H1 (cell line): Measurements from ENCODE around the gene SLC66A1. TPM values are rescaled to one million over a fixed set of nuclear protein-coding genes. Genes with fewer than 3 reads are reported as not detected.

Experiments used
- CTCF ChIA-PET: fragments of 300-600 bp; sonication (Branson Sonifier 250); formaldehyde crosslinking; loops from one replicate; lab custom pipeline; 2021; ENCODE audit not compliant: partially characterized antibody; lab: Charles Lee
- POLR2A ChIA-PET: fragments of 300-600 bp; sonication (Branson Sonifier 250); formaldehyde crosslinking; loops from one replicate; lab custom pipeline; 2021; ENCODE audit warnings: inconsistent platforms; ENCODE audit not compliant: partially characterized antibody; lab: Charles Lee
- DNase-seq, 2 experiments: peaks; one replicate each; pipeline versions ENCODE4 v3.0.0 to v3.0.0-alpha.2; 2010 to 2022; ENCODE audit warnings: low spot score in 2 of 2, low read depth in 1 of 2, mixed read lengths in 1 of 2
- FAIRE-seq: peaks from 2 replicates; lab custom pipeline; 2011; peaks lifted over from hg19 to GRCh38; lab: Jason Lieb, UNC
- H2AFZ ChIP-seq: 2 replicates; pipeline ENCODE4 v1.8.1; 2012; ENCODE audit warnings: low read length, inconsistent platforms
- H2AK5ac ChIP-seq: 2 replicates; pipeline ENCODE4 v1.6.1; 2013; ENCODE audit warnings: low read depth, low read length
- H2BK120ac ChIP-seq: replicated peaks from 2 replicates; pipeline ENCODE3; 2013; ENCODE audit warnings: low read depth, low read length, inconsistent platforms
- H2BK12ac ChIP-seq: 2 replicates; pipeline ENCODE4 v1.6.1; 2013; ENCODE audit warnings: low read depth, low read length
- H2BK15ac ChIP-seq: 2 replicates; pipeline ENCODE4 v1.6.1; 2013; ENCODE audit warnings: low read length
- H2BK20ac ChIP-seq: 2 replicates; pipeline ENCODE4 v1.6.1; 2013; ENCODE audit warnings: low read length
- H2BK5ac ChIP-seq: 2 replicates; pipeline ENCODE4 v1.6.1; 2013; ENCODE audit warnings: low read depth, low read length
- H3K14ac ChIP-seq: 2 replicates; pipeline ENCODE4 v1.6.1; 2013; ENCODE audit warnings: inconsistent platforms; ENCODE audit not compliant: insufficient read length
- H3K18ac ChIP-seq: 2 replicates; pipeline ENCODE4 v1.6.1; 2013; ENCODE audit warnings: low read length; ENCODE audit errors: extremely low read depth
- H3K23ac ChIP-seq: 2 replicates; pipeline ENCODE4 v1.6.1; 2013; ENCODE audit warnings: inconsistent platforms; ENCODE audit not compliant: insufficient read length
- H3K23me2 ChIP-seq: 2 replicates; pipeline ENCODE4 v1.6.1; 2013; ENCODE audit warnings: low read depth, low read length
- H3K27ac ChIP-seq: 2 replicates; pipeline ENCODE4 v1.6.1; 2011; ENCODE audit warnings: low read depth, low read length, inconsistent platforms
- H3K27me3 ChIP-seq, 4 experiments: replicated peaks in 1 of 4; 1 replicate in 1 of 4; 2 replicates in 3 of 4; pipeline versions ENCODE4 v1.6.1 to v1.8.1; 2011 to 2013; ENCODE audit warnings: low read length in 3 of 4, mild to moderate bottlenecking in 3 of 4, inconsistent platforms in 2 of 4, mixed read lengths in 2 of 4, moderate library complexity in 1 of 4; ENCODE audit not compliant: control insufficient read depth in 3 of 4, insufficient read depth in 3 of 4; ENCODE audit errors: extremely low read depth in 1 of 4
- H3K36me3 ChIP-seq, 4 experiments: 2 replicates each; pipeline versions ENCODE4 v1.6.1 to v1.8.1; 2011 to 2013; ENCODE audit warnings: mild to moderate bottlenecking in 4 of 4, low read length in 3 of 4, moderate library complexity in 2 of 4, control low read depth in 1 of 4, inconsistent platforms in 1 of 4; ENCODE audit not compliant: insufficient read depth in 4 of 4, control insufficient read depth in 2 of 4
- H3K4ac ChIP-seq: replicated peaks from 2 replicates; pipeline ENCODE3; 2013; ENCODE audit warnings: low read length, low read depth, mixed read lengths, inconsistent platforms; ENCODE audit not compliant: insufficient read length
- H3K4me1 ChIP-seq, 4 experiments: replicated peaks in 1 of 4; 1 replicate in 1 of 4; 2 replicates in 3 of 4; pipeline versions ENCODE4 v1.6.1 to v1.8.1; 2011 to 2013; ENCODE audit warnings: low read length in 3 of 4, inconsistent platforms in 2 of 4, mixed read lengths in 1 of 4; ENCODE audit not compliant: insufficient read depth in 4 of 4, control insufficient read depth in 3 of 4
- H3K4me2 ChIP-seq, 2 experiments: 2 replicates each; pipeline versions ENCODE4 v1.6.1 to v1.8.1; 2011 to 2013; ENCODE audit warnings: low read depth in 2 of 2, low read length in 2 of 2, control low read depth in 1 of 2, inconsistent platforms in 1 of 2, mild to moderate bottlenecking in 1 of 2; ENCODE audit not compliant: insufficient read depth in 1 of 2
- H3K4me3 ChIP-seq, 4 experiments: fragments of 200-600, 300-600 bp in 1 of 4; sonication (generic), shearing (Covaris generic), sonication (Bioruptor Twin) in 1 of 4; 2 replicates each; pipeline versions ENCODE4 v1.5.1 to v1.8.1; 2011 to 2016; ENCODE audit warnings: low read length in 4 of 4, low read depth in 3 of 4, control low read depth in 2 of 4, inconsistent platforms in 2 of 4, mild to moderate bottlenecking in 2 of 4, mixed read lengths in 1 of 4, moderate library complexity in 1 of 4; ENCODE audit not compliant: insufficient read depth in 2 of 4; ENCODE audit errors: extremely low read depth in 1 of 4
- H3K56ac ChIP-seq: replicated peaks from 2 replicates; pipeline ENCODE3; 2013; ENCODE audit warnings: low read depth, mild to moderate bottlenecking, mixed read lengths, low read length, inconsistent platforms; ENCODE audit not compliant: insufficient read length
- H3K79me1 ChIP-seq: 2 replicates; pipeline ENCODE4 v1.6.1; 2013; ENCODE audit warnings: low read depth, low read length, control low read depth
- H3K79me2 ChIP-seq, 2 experiments: 2 replicates each; pipeline versions ENCODE4 v1.6.1 to v1.8.1; 2012 to 2013; ENCODE audit warnings: low read length in 2 of 2, mild to moderate bottlenecking in 2 of 2, inconsistent platforms in 1 of 2; ENCODE audit not compliant: insufficient read depth in 2 of 2, control insufficient read depth in 1 of 2
- H3K9ac ChIP-seq, 4 experiments: replicated peaks in 1 of 4; 1 replicate in 1 of 4; 2 replicates in 3 of 4; pipeline versions ENCODE4 v1.6.1 to v1.8.1; 2011 to 2013; ENCODE audit warnings: low read depth in 3 of 4, low read length in 3 of 4, control low read depth in 2 of 4, mild to moderate bottlenecking in 2 of 4, moderate library complexity in 2 of 4, inconsistent platforms in 1 of 4; ENCODE audit errors: extremely low read depth in 1 of 4
- H3K9me3 ChIP-seq, 2 experiments: 2 replicates each; pipeline versions ENCODE4 v1.6.1 to v1.8.1; 2012 to 2013; ENCODE audit warnings: mild to moderate bottlenecking in 2 of 2, moderate library complexity in 2 of 2, control low read depth in 1 of 2, inconsistent platforms in 1 of 2, low read depth in 1 of 2, low read length in 1 of 2, mixed read lengths in 1 of 2; ENCODE audit not compliant: insufficient read depth in 2 of 2
- H4K20me1 ChIP-seq, 2 experiments: replicated peaks in 1 of 2; 2 replicates each; pipeline versions ENCODE3 to v1.8.1; 2011 to 2013; ENCODE audit warnings: inconsistent platforms in 2 of 2, low read length in 2 of 2, mild to moderate bottlenecking in 1 of 2; ENCODE audit not compliant: insufficient read depth in 2 of 2, control insufficient read depth in 1 of 2
- H4K5ac ChIP-seq: 2 replicates; pipeline ENCODE4 v1.6.1; 2013; ENCODE audit warnings: low read length, low read depth, mixed read lengths, inconsistent platforms; ENCODE audit not compliant: insufficient read length
- H4K8ac ChIP-seq: 2 replicates; pipeline ENCODE4 v1.8.0; 2013; ENCODE audit warnings: mild to moderate bottlenecking, moderate library complexity, low read length, inconsistent platforms; ENCODE audit not compliant: insufficient read depth; ENCODE audit errors: extremely low read depth
- H4K91ac ChIP-seq: replicated peaks from 2 replicates; pipeline ENCODE3; 2013; ENCODE audit warnings: low read length, mixed read lengths, inconsistent platforms; ENCODE audit not compliant: insufficient read length
- BACH1 ChIP-seq: IDR thresholded peaks from 2 replicates; pipeline ENCODE4 v1.6.1; 2012; ENCODE audit warnings: low read length, improper control_type of control experiment
- CBX5 ChIP-seq: fragments of 300-800, 300-1000 bp; sonication (generic); IDR thresholded peaks from 2 replicates; pipeline ENCODE4 v1.7.1; 2016; ENCODE audit warnings: antibody characterized with exemption, low read length, low read depth
- CHD1 ChIP-seq: IDR thresholded peaks from 2 replicates; pipeline ENCODE4 v1.6.1; 2012; ENCODE audit warnings: low read depth, low read length, improper control_type of control experiment
- EGR1 ChIP-seq: IDR thresholded peaks from 2 replicates; pipeline ENCODE4 v1.6.1; 2011; ENCODE audit warnings: low read depth, low read length, borderline replicate concordance
- GABPA ChIP-seq: IDR thresholded peaks from 2 replicates; pipeline ENCODE4 v1.6.1; 2011; ENCODE audit warnings: mild to moderate bottlenecking, low read length, moderate library complexity, borderline replicate concordance; ENCODE audit not compliant: insufficient read depth
- HDAC6 ChIP-seq: IDR thresholded peaks from one replicate; pipeline ENCODE4 v1.7.1; 2012; ENCODE audit warnings: low read depth, mild to moderate bottlenecking, inconsistent platforms, low read length, moderate library complexity
- JUN ChIP-seq: IDR thresholded peaks from 2 replicates; pipeline ENCODE4 v1.6.1; 2011; ENCODE audit warnings: low read depth, mild to moderate bottlenecking, improper control_type of control experiment, low read length
- NANOG ChIP-seq: IDR thresholded peaks from 2 replicates; pipeline ENCODE4 v1.6.1; 2011; ENCODE audit warnings: low read length, low read depth, mild to moderate bottlenecking, inconsistent platforms; ENCODE audit not compliant: insufficient read depth, poor library complexity, severe bottlenecking
- RBBP5 ChIP-seq: IDR thresholded peaks from 2 replicates; pipeline ENCODE4 v1.7.1; 2012; ENCODE audit warnings: low read depth, mild to moderate bottlenecking, inconsistent platforms, low read length, moderate library complexity, borderline replicate concordance
- RFX5 ChIP-seq: IDR thresholded peaks from 2 replicates; pipeline ENCODE4 v1.6.1; 2011; ENCODE audit warnings: low read depth, low read length, improper control_type of control experiment, borderline replicate concordance
- RXRA ChIP-seq: IDR thresholded peaks from 2 replicates; pipeline ENCODE4 v1.6.1; 2011; ENCODE audit warnings: low read depth, mild to moderate bottlenecking, low read length, moderate library complexity; ENCODE audit not compliant: insufficient read depth
- SP2 ChIP-seq: IDR thresholded peaks from 2 replicates; pipeline ENCODE4 v1.6.1; 2012; ENCODE audit warnings: mild to moderate bottlenecking, low read length, inconsistent platforms
- TAF1 ChIP-seq: IDR thresholded peaks from 2 replicates; pipeline ENCODE4 v1.6.1; 2011; ENCODE audit warnings: mild to moderate bottlenecking, low read depth, low read length
- TEAD4 ChIP-seq: IDR thresholded peaks from 2 replicates; pipeline ENCODE4 v1.6.1; 2012; ENCODE audit warnings: low read depth, low read length, inconsistent platforms, mixed read lengths
- WGBS, 2 experiments: shearing (Covaris generic) in 1 of 2; methylation state at CpG; one replicate each; pipeline versions ENCODE4 v1.1.6 to v1.1.7; 2013 to 2015; ENCODE audit warnings: low lambda C conversion rate in 2 of 2, mixed read lengths in 2 of 2, inconsistent platforms in 1 of 2, low coverage in 1 of 2, missing lambda C conversion rate in 1 of 2; ENCODE audit not compliant: insufficient replicate concordance in 2 of 2, insufficient coverage in 1 of 2, insufficient read length in 1 of 2; ENCODE audit errors: extremely low coverage in 1 of 2, missing lambda C conversion rate in 1 of 2; 5-methylcytosine and 5-hydroxymethylcytosine counted together
- polyA plus RNA-seq, 7 experiments: library from polyadenylated mRNA; depleted of rRNA in 3 of 7; stranded (reverse) in 5 of 7; unstranded in 2 of 7; fragments of >200 nt in 5 of 7; fragments of 200-250 nt in 2 of 7; gene quantifications; 1 replicate in 5 of 7; 2 replicates in 1 of 7; 4 replicates in 1 of 7; pipeline versions ENCODE4 v1.2.1 to v1.2.3, GENCODE V29; 2011 to 2013; ENCODE audit warnings: missing spikeins in 2 of 7, mixed read lengths in 2 of 7
- total RNA-seq: library from RNA; stranded (reverse); fragmentation: NEBNext Ultra II Directional; extraction: Animal tissue kit (Norgen Biotek cat#: 25700); gene quantifications from 2 replicates; pipeline ENCODE4 v1.2.1, GENCODE V29; 2021

SLC66A1 gene
- total and polyA plus RNA-seq, 2 of the 8 experiments (the other 6 are each of a cell fraction or from before 2014, with no cell fraction given), result 16.8 to 27.9 TPM

DNA sequence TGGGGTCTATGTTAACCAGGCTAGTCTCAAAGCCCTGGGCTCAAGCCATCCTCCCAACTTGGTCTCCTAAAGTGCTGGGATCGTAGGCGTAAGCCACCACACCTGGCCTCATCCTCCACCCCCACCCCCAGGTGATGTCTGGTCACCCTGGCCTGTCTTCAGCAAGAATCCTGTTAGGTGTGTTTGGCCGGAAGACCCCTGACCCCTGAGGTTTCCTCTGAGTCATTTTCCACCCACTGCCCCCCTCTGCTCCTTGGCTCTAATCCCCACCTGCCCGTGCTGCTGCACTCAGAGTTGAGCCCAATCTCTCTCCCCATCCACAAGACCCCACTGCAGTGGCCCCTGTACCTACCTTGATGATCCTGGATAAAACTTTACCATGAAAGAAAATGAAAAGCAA is 25.2 kb downstream of the SLC66A1 start:
- Histone ChIP-seq H3K36me3 (no peaks in the 10 kb centered on the region; a peak in 2 of 8 replicates), H3K27ac (no peak overlapping the region), H4K8ac (peak overlapping the region; percentile 72; the same call in 1 of the 2 replicates), H3K27me3 (no peaks in the 10 kb centered on the region), H2BK5ac (peak overlapping the region; percentile 89), H3K79me1 (no peaks in the 10 kb centered on the region), H3K9me3 (no peaks in the 10 kb centered on the region), H2BK20ac (no peak overlapping the region), H3K4me3 (no peak overlapping the region), H3K4me1 (peaks cover 0 to 15% (median 10%) of the 10 kb centered on the region in 4 experiments; a peak in 5 of 7 replicates), H3K23me2 (peaks cover 2% of the 10 kb centered on the region; the same call in 1 of the 2 replicates), H3K14ac (no peak overlapping the region), H3K56ac (no peak overlapping the region), H3K4ac (no peak overlapping the region), H3K23ac (no peak overlapping the region), H3K18ac (no peak overlapping the region), H2AFZ (no peak overlapping the region), H4K20me1 (peaks cover 5 to 7% of the 10 kb centered on the region in 2 experiments), H2BK120ac (no peak overlapping the region), H3K9ac (no peak overlapping the region), H4K5ac (no peak overlapping the region), H4K91ac (no peak overlapping the region), H2BK15ac (no peak overlapping the region), H2AK5ac (peak overlapping the region; percentile 83; the same call in 1 of the 2 replicates), H3K4me2 (no peak overlapping the region), H3K79me2 (no peaks in the 10 kb centered on the region), H2BK12ac (no peak overlapping the region; the same call in 1 of the 2 replicates)
- POLR2A ChIA-PET, result interaction anchor here (0.7 to 13.3 kb wide), 6 partner anchors 10 to 312 kb away, joined by 3 to 143 read pairs (median 4); partner anchors contain the start of genes AKR7A2, EMC1, MRTO4 and SLC66A1
- CTCF ChIA-PET, result interaction anchor here (0.6 to 4.1 kb wide), 7 partner anchors 12 to 350 kb away, joined by 3 to 25 read pairs (median 4); no protein-coding TSS in a partner anchor
- DNase-seq (no peak), FAIRE-seq (no peak)
- WGBS, 2 experiments, result 98% methylated on average over 4 of the region's 4 CpGs; no CpG with 5 or more reads in 1 of the 2 experiments
- TF ChIP-seq GABPA (no peak), SP2 (no peak), CHD1 (no peak), RXRA (no peak), RBBP5 (no peak), CBX5 (no peak), EGR1 (no peak), BACH1 (no peak), HDAC6 (no peak), TAF1 (no peak), TEAD4 (no peak), NANOG (no peak), JUN (no peak), RFX5 (no peak)
